GM12878 (cell line): Measurements from ENCODE around the gene EPHA7. TPM values are rescaled to one million over a fixed set of nuclear protein-coding genes. Genes with fewer than 3 reads are reported as not detected.

ENCODE experiments used
- ATAC-seq: fragments of 200-7000 bp; cut with Tn5 transposase; 3 replicates; pipeline ENCODE4 v1.9.1; 2020; ENCODE audit warnings: mild to moderate bottlenecking, moderate library complexity
- BruUV-seq: library from RNA; stranded (reverse); fragments of 400-500 nt; replicated peaks from 2 replicates; lab custom pipeline; 2021; lab: Mats Ljungman, UMichigan
- CTCF ChIA-PET: fragments of 300-600 bp; sonication (Branson Sonifier 250); formaldehyde crosslinking; extraction: SDS; loops from one replicate; lab custom pipeline; 2021; ENCODE audit warnings: inconsistent platforms; lab: Yijun Ruan, JAX
- POLR2A ChIA-PET: fragments of 350-600 bp; formaldehyde crosslinking; extraction: SDS; loops from one replicate; lab custom pipeline; 2021; ENCODE audit warnings: inconsistent platforms; lab: Charles Lee
- RAD21 ChIA-PET: fragments of 300-600 bp; sonication (Branson Sonifier 250); formaldehyde crosslinking; loops from one replicate; lab custom pipeline; 2023; ENCODE audit warnings: antibody characterized with exemption; ENCODE audit not compliant: unreplicated experiment; lab: Charles Lee
- SMC1A ChIA-PET: fragments of 300-600 bp; sonication (Branson Sonifier 250); formaldehyde crosslinking; loops from one replicate; lab custom pipeline; 2023; ENCODE audit not compliant: unreplicated experiment, uncharacterized antibody; lab: Charles Lee
- DNase-seq: peaks from one replicate; pipeline ENCODE4 v3.0.0-alpha.2; 2011; ENCODE audit warnings: low read depth, low spot score
- FAIRE-seq: peaks from 3 replicates; lab custom pipeline; 2011; peaks lifted over from hg19 to GRCh38; lab: Jason Lieb, UNC
- H2AFZ ChIP-seq: 2 replicates; pipeline ENCODE4 v1.6.0; 2011; ENCODE audit warnings: low read depth, low read length, control low read depth; ENCODE audit not compliant: control insufficient read depth
- H3K27ac ChIP-seq: 2 replicates; pipeline ENCODE4 v1.5.1; 2011; ENCODE audit warnings: control low read depth; ENCODE audit not compliant: control insufficient read depth, insufficient read depth
- H3K27me3 ChIP-seq, 2 experiments: replicated peaks in 1 of 2; 2 replicates each; pipeline versions ENCODE4 v1.6.0 to v1.6.1; 2011; ENCODE audit warnings: low read length in 1 of 2; ENCODE audit not compliant: control insufficient read depth in 2 of 2, insufficient read depth in 2 of 2
- H3K36me3 ChIP-seq, 2 experiments: 2 replicates each; pipeline ENCODE4 v1.5.1; 2011; ENCODE audit warnings: low read length in 1 of 2; ENCODE audit not compliant: control insufficient read depth in 2 of 2, insufficient read depth in 2 of 2
- H3K4me1 ChIP-seq: 2 replicates; pipeline ENCODE4 v1.6.1; 2011; ENCODE audit warnings: mild to moderate bottlenecking, low read length, moderate library complexity, mixed read lengths; ENCODE audit not compliant: control insufficient read depth, insufficient read depth
- H3K4me2 ChIP-seq: 2 replicates; pipeline ENCODE4 v1.6.0; 2011; ENCODE audit warnings: control low read depth; ENCODE audit not compliant: control insufficient read depth, insufficient read depth
- H3K4me3 ChIP-seq: fragments of 200-600 bp; sonication (generic); 2 replicates; pipeline ENCODE4 v1.5.1; 2016
- H3K79me2 ChIP-seq: 2 replicates; pipeline ENCODE4 v1.6.0; 2011; ENCODE audit warnings: low read length; ENCODE audit not compliant: control insufficient read depth, insufficient read depth
- H3K9ac ChIP-seq: 2 replicates; pipeline ENCODE4 v1.8.0; 2011; ENCODE audit warnings: low read length, control low read depth, mixed read lengths; ENCODE audit not compliant: control insufficient read depth, insufficient read depth
- H3K9me3 ChIP-seq: replicated peaks from 3 replicates; pipeline ENCODE4 v1.5.1; 2011; ENCODE audit warnings: mild to moderate bottlenecking, low read length; ENCODE audit not compliant: control insufficient read depth, insufficient read depth
- H4K20me1 ChIP-seq: 2 replicates; pipeline ENCODE4 v1.6.0; 2011; ENCODE audit not compliant: control insufficient read depth, insufficient read depth
- CBFB ChIP-seq: IDR thresholded peaks from 2 replicates; pipeline ENCODE4 v1.6.1; 2016; ENCODE audit warnings: antibody characterized with exemption, low read depth
- DPF2 ChIP-seq: fragments of 450-650 bp; IDR thresholded peaks from 2 replicates; pipeline ENCODE4 v1.6.1; 2017; ENCODE audit warnings: mild to moderate bottlenecking
- HDAC2 ChIP-seq: fragments of 200-600 bp; sonication (generic); IDR thresholded peaks from 2 replicates; pipeline ENCODE4 v1.6.1; 2017
- IKZF1 ChIP-seq: fragments of 450-650 bp; conservative IDR thresholded peaks from 2 replicates; pipeline ENCODE4 v1.6.1; 2017; ENCODE audit warnings: antibody characterized with exemption, mild to moderate bottlenecking
- KAT2A ChIP-seq: conservative IDR thresholded peaks from 2 replicates; pipeline ENCODE4 v1.6.1; 2011; ENCODE audit warnings: low read depth, low read length; ENCODE audit not compliant: control insufficient read depth
- PML ChIP-seq: IDR thresholded peaks from 2 replicates; pipeline ENCODE4 v1.6.1; 2012; ENCODE audit warnings: low read length, inconsistent platforms
- RAD51 ChIP-seq: fragments of 450-650 bp; IDR thresholded peaks from 2 replicates; pipeline ENCODE4 v1.6.1; 2016; ENCODE audit warnings: moderate library complexity, mild to moderate bottlenecking, inconsistent platforms
- RB1 ChIP-seq: fragments of 450-650 bp; formaldehyde crosslinking; IDR thresholded peaks from 2 replicates; pipeline ENCODE4 v1.6.1; 2017; ENCODE audit warnings: mild to moderate bottlenecking, borderline replicate concordance
- RFX5 ChIP-seq: IDR thresholded peaks from 2 replicates; pipeline ENCODE4 v1.6.1; 2011; ENCODE audit warnings: low read depth, low read length, improper control_type of control experiment
- SIX5 ChIP-seq: IDR thresholded peaks from 2 replicates; pipeline ENCODE4 v1.6.1; 2011; ENCODE audit warnings: mild to moderate bottlenecking, low read depth, low read length, moderate library complexity; ENCODE audit not compliant: severe bottlenecking
- SMAD5 ChIP-seq: IDR thresholded peaks from 2 replicates; pipeline ENCODE4 v1.6.1; 2016; ENCODE audit warnings: antibody characterized with exemption, low read depth
- ZBED1 ChIP-seq: IDR thresholded peaks from 2 replicates; pipeline ENCODE4 v1.6.1; 2016; ENCODE audit warnings: borderline replicate concordance
- ZNF207 ChIP-seq: fragments of 450-650 bp; IDR thresholded peaks from 2 replicates; pipeline ENCODE4 v1.6.1; 2014; ENCODE audit warnings: antibody characterized with exemption, mild to moderate bottlenecking, borderline replicate concordance
- WGBS: methylation state at CpG from one replicate; pipeline ENCODE4 v1.1.6; 2016; ENCODE audit warnings: low lambda C conversion rate; ENCODE audit not compliant: insufficient replicate concordance, insufficient coverage; ENCODE audit errors: missing lambda C conversion rate; 5-methylcytosine and 5-hydroxymethylcytosine counted together
- in situ Hi-C: fragments of 300-500 bp; cut with MboI; formaldehyde crosslinking; loops from 9 replicates; pipeline ENCODE4 v1.14.3; 2018; ENCODE audit warnings: mixed read lengths
- intact Hi-C: fragments of 100-400 bp; cut with micrococcal nuclease; formaldehyde crosslinking; loops from one replicate; pipeline ENCODE4 v1.14.2; 2022; ENCODE audit not compliant: unreplicated experiment
- polyA plus RNA-seq, 11 experiments: library from polyadenylated mRNA; depleted of rRNA in 4 of 11; unstranded in 6 of 11; stranded (reverse) in 5 of 11; fragments of >200 nt; fragmentation: Nextera tagmentation in 4 of 11; fragmentation: Illumina TruSeq in 1 of 11; extraction: Ambion mirVana in 4 of 11; extraction: Trizol in 1 of 11; gene quantifications; 1 replicate in 1 of 11; 2 replicates in 10 of 11; pipeline versions ENCODE4 v1.2.1 to v1.2.3, GENCODE V29; 2011 to 2016; ENCODE audit warnings: inconsistent platforms in 2 of 11, missing spikeins in 2 of 11, low read depth in 1 of 11
- total RNA-seq, 4 experiments: library from RNA; depleted of rRNA in 3 of 4; stranded (reverse); fragments of >200 nt in 3 of 4; fragmentation: Illumina TruSeq in 1 of 4; extraction: Trizol in 1 of 4; gene quantifications; 2 replicates each; pipeline versions ENCODE4 v1.2.1 to v1.2.3, GENCODE V29; 2013 to 2021
- TF ChIP-seq, protein P1 (sequence below): fragments of 150-350 bp; IDR thresholded peaks from 2 replicates; pipeline ENCODE4 v1.6.1; 2014; ENCODE audit warnings: mild to moderate bottlenecking, low read depth, low read length

EPHA7 gene
- total and polyA plus RNA-seq, 10 of the 15 experiments (the other 5 are each of a cell fraction or from before 2014, with no cell fraction given) = not detected

DNA sequence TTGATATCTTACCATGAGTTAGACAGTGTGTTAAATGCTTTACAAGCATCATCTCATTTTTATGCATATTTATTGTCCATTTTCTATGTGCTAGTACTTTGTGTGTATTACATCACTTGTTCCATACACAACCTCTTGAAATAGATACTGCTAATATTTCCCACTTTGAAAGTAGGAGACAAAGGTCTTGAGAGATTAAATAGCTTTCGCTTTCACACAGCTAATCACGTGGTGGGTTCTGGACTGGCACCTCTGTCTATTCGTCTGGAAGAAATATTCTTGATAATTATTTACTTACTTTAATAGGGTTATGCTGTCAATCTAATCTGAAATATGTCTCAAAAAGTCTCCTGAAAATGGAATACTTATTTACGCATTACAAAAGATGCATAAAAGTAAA, 30.2 kb downstream of the EPHA7 start (continued):
- no peak for TF ChIP-seq SMAD5
- TF ChIP-seq, protein P1, sequence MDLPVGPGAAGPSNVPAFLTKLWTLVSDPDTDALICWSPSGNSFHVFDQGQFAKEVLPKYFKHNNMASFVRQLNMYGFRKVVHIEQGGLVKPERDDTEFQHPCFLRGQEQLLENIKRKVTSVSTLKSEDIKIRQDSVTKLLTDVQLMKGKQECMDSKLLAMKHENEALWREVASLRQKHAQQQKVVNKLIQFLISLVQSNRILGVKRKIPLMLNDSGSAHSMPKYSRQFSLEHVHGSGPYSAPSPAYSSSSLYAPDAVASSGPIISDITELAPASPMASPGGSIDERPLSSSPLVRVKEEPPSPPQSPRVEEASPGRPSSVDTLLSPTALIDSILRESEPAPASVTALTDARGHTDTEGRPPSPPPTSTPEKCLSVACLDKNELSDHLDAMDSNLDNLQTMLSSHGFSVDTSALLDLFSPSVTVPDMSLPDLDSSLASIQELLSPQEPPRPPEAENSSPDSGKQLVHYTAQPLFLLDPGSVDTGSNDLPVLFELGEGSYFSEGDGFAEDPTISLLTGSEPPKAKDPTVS = no peak
- TF ChIP-seq SIX5 = no peak
- TF ChIP-seq KAT2A = no peak

DNA sequence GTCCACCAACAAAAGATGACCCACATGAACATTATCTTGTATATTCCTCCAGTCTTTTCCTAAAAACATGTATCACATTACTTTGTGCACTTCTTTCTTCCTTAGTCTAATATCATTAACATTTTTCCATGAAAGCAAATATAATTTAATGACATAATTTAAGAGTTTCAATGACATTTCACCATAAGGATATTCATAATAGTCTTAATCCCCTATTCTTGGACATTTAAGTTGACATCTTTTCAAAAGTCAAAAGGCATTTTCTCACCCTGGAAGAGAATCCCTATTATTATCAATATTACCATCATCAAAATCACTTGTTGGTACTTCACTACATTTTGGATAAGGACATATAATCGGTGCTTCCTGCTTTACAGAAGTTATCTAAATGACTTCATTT, 31.3 kb downstream of the EPHA7 start:
- Histone ChIP-seq H3K4me3 (no peak overlapping the region), H3K36me3 (no peaks in the 10 kb centered on the region), H3K27me3 (no peaks in the 10 kb centered on the region), H3K79me2 (no peaks in the 10 kb centered on the region), H3K9me3 (no peaks in the 10 kb centered on the region), H3K9ac (no peak overlapping the region), H2AFZ (no peak overlapping the region), H3K27ac (no peak overlapping the region), H3K4me1 (no peaks in the 10 kb centered on the region), H4K20me1 (no peaks in the 10 kb centered on the region), H3K4me2 (no peak overlapping the region)
- WGBS = 0% methylated on average over 1 of the region's 1 CpG
- intact Hi-C loops = no loop called here
- in situ Hi-C loops = no loop called here
- TF ChIP-seq ZNF207 (no peak), ZBED1 (no peak), CBFB (no peak), IKZF1 (no peak), HDAC2 (no peak), RB1 (no peak), DPF2 (no peak), PML (no peak), RAD51 (no peak), RFX5 (no peak)
- CTCF ChIA-PET = no interaction called here
- RAD21 ChIA-PET = no interaction called here
- SMC1A ChIA-PET = no interaction called here
- BruUV-seq = no TSS peak
- ATAC-seq (no peak), DNase-seq (no peak), FAIRE-seq (no peak)
- POLR2A ChIA-PET = no interaction called here
